GM19395 (cell line): Measurements from ENCODE around the gene NUBP2.

Experiments used
- ATAC-seq: cut with Tn5 transposase; IDR thresholded peaks from one replicate; pipeline ENCODE4 v1.9.1; 2021; ENCODE audit warnings: mild to moderate bottlenecking, moderate library complexity; ENCODE audit not compliant: unreplicated experiment

The NUBP2 gene, protein sequence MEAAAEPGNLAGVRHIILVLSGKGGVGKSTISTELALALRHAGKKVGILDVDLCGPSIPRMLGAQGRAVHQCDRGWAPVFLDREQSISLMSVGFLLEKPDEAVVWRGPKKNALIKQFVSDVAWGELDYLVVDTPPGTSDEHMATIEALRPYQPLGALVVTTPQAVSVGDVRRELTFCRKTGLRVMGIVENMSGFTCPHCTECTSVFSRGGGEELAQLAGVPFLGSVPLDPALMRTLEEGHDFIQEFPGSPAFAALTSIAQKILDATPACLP

DNA sequence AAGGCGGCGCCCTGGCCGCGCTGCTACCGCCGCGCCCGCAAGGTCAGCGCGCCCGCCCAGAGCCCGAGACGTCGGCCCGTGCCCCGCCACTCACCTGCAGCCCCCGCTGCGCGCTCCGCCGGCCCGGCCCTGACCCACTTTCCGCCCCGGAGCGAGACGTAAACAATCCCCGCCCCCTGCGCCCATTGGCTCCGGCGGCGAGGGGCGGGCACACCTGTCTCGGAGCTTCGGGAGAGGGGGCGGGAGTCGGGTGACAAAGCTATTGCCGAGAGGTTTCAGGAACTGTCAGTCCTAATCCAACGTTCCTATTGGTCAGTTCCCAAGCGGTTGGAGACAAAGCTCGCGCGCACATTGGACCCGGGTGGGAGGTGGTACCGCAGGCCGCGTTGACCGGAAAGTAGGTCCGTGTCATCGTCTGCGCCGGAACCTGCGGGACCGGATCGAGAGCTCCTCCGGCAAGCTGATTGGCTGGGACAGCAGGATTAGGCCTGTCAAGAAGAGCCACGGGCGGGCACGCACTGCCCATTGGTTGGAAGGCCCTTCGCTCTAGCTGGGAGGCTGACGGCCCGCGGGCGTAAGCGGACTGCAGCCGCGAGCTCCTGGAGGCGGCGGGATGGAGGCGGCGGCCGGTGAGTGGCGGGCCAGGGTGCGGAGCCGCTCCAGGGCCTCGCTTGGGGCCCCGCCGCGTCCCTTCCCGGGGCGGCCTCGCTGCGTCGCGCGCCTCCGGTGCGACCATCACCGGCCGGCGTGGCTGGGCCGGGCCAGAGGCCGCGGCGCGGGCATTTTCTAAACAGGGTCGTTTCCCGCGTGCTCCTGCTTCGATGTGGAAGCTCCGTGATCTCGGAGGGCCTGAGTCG is at the start of gene NUBP2, which contains the start of gene SPSB3:
NUBP2 (plus strand) TSS at position 553 of the 857 bp plus-strand sequence; CDS start at position 614, 61 bp downstream.
SPSB3 (minus strand) TSS at position 164 of the 857 bp plus-strand sequence. CDS start 1,088 bp downstream, outside the sequence.
- ATAC-seq, result peak; percentile 84

DNA sequence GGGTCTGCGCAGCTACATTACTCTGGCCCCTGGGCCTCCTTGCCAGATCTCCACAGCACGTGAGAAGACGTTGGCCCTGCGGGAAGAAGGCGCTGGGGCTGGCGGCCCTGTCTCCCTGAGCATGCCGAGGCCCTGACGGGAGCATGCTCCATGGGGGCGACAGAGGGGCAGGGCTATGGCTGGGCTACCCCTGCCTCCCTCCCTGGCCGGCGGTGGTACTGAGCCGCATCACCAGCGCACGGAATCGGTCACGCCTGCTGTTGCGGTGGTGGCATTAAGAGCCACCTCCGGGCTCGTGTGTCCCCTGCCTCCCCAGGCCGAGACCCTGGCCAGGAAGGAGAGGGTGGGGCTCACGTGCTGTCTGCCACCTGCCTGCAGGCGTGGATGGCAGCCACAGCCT is 48.6 kb upstream of the NUBP2 start:
- no peak for ATAC-seq

DNA sequence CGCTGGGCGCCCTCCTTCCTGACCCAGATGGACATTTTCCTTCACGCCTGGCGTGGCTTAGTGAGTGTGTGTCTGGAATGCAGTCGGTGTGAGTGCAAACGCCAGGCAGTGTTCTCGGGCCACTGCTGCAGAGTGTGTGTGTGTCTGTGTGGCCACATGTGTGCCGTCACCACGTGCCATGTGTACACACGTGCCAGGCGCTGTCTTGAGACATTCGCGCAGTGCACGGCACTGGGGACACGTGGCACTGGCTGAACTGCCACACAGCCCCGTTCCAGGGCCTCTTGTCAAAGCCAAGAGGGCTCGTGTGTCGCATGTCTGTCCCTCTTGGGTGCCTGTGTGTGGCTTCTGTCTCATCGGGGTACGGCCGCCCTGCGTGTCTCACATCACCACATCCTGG is 47.9 kb upstream of the NUBP2 start:
- ATAC-seq, result no peak

DNA sequence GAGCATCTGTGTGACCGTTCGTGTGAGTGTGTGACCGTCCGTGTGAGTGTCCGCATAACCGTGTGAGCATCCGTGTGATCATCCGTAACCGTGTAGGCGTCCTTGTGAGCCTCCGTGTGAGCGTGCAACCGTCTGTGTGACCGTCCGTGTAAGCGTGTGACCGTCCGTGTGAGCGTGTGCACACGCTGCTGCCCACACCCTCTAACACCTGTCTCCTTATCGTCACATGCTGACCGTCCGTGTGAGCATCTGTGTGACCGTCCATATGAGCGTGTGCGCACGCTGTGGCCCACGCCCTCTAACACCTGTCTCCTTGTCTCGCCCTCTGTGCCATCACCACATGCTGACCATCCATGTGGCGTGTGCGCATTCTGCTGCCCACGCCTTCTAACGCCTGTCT is 42.5 kb upstream of the NUBP2 start:
- no peak for ATAC-seq

DNA sequence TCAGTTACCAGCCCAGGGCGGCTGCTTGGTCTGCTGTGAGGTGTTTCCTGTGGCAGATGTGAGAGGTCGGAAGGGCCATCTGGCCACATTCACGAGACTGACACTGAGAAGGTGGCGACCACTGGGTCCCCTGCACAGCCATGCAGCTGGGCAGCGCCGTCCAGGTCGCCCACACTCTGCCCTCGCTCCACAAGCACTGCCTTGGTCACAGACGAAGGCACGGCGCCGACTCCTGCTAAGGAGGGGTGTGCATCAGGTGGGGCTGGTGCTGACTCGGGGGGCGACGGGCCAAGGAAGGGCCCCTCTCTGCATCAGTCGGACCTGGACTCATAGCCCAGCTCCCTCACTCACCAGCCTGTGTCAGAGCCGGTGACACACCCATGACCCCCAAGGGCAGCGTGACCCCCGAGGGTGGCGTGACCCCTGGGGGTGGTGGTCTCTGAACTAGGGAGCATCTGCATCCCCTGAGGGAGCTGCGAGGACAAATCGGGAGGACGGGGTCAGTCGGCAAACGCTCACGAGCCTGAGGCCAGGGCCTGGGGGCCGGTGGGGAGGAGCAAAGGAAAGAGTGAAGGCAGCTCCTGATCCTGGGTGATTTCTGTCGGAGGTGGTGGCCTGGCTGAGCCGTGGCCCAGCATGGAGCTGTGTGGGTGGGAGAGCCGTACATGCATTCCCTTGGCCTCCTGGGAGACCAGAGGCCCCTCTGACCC is 41.8 kb upstream of the NUBP2 start:
- ATAC-seq, result no peak

DNA sequence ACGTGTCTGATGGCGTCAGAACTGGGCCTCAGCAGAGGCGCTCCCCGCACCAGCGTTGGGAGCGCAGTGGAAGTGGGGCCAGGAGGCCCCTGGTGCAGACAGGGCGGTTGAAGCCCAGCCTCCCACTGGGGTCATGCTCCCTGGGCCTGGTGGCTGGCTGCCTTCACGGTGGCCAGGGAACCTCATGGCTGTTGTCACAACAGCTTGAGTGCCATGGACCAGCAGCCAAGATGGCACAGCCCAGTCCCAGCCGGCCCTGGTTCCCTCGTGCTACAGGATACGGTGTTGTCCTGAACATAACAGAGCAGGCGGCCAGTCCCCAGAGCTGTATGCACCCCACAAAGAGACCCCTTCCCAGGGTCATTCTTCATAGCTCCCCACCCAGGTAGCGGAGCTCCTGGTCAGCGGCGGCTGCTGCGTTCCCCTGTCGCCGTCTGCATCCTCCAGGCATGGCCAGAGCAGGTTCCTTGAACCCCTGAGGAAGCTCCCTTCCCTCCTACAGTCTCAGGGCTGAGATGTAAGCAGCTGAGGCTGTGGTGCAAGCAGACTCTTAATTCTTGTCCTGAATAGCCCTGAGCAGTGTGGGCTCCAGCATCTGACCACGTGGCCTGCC is 41.1 kb upstream of the NUBP2 start:
- ATAC-seq, result no peak

DNA sequence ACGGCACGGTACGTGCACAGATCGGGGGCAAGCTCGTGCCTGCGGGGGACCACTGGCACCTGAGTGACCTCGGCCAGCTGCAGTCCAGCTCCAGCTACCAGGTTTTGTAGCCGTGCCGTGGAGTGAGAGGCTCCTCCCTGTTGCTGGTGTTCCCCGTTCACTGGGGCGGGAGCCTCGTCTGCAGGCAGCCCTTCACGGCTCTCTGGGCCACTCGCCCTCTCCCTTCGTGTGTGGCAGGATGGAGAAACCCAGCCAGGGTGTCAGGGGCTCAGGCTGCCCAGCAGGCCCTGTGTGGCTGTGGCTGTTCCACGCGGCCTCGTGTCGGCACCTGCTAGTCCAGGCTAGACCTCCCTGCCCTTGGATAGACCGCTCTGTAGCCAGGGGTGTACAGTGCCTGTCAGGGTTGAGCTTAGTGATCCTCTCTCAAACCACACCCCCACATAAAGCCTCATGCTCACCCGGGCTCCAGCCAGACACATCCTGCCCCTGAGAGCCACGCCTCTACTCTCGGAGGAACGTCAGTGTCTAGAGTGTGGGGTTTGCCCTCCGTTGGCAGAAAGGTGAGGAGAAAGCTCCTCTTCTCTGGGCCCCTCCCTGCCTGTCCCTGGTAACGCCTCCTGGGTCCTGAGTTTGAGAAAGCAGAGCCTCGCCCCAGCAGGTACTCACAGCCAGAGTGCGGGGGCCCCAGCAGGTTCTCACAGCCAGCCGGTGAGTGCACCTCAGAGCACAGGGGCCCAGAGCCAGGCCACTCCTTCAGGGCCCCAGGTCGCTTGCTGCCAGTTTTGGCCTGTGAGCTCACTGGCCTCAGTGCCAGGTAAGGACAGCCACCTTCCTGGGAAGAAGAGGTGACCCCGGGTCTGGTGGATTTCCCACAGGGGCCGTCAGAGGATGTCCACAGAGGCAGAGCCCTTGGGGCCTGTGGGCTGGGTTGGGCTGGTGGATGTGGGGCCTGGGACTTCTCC is 39.1 kb upstream of the NUBP2 start:
- no peak for ATAC-seq

DNA sequence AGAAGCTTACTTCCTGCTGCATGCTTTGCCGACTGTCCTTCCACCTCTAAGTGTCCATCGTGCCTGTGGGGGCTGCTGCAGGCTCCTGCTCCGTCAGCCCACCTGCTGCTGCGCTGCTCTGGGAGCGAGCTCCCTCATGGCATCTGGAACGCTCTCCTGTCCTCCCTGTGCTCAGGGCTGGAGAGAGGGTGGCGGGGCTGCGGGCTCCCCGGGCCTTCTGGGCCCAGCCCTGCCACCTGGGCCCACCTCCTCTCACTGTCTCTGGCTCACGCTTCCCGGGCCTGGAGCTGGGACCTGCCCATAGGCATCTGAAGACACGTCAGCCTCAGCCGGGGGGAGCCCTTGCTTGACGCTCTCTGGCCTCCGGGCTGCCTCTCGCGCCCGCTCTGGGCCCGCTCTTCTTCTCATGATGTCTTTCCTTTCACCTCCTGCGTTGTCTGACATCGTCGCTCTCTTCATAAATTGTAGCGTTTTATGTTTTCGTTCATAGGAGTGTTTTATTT is 38.4 kb upstream of the NUBP2 start:
- ATAC-seq, result no peak

DNA sequence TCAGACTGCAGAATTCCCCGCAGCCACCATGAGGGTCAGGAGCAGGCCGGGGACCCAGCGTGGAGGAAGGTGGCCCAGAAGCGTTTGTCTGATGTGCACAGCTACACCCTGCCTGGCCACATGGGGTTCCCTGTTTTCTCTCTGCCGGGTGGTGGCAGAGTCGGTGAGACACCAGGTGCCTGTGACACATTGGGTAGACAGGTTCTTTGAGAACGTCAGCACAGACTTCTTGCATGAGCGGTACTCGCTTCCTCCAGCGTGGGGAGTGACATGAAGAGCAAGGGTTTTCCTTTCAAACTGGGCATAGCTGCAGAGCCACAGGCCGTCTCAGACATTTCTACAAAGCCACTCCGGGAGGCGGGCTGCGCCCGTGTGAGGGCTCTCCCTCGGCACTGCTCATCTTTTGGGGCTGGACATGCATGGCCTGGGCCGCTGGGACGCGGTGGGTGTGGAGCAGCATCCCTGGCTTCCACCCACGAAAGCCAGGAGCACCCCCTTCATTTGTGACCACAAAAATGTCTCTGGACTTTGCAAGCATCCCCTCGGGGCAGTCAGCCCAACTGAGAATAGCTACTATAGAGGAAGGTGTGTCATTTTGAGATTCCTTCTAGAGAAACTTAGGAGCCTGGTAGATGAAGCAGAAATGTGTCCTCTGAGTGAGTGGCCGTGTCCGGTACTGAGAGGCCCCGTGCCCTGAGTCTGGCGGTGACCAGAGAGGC is 37.4 kb upstream of the NUBP2 start:
- ATAC-seq, result no peak

DNA sequence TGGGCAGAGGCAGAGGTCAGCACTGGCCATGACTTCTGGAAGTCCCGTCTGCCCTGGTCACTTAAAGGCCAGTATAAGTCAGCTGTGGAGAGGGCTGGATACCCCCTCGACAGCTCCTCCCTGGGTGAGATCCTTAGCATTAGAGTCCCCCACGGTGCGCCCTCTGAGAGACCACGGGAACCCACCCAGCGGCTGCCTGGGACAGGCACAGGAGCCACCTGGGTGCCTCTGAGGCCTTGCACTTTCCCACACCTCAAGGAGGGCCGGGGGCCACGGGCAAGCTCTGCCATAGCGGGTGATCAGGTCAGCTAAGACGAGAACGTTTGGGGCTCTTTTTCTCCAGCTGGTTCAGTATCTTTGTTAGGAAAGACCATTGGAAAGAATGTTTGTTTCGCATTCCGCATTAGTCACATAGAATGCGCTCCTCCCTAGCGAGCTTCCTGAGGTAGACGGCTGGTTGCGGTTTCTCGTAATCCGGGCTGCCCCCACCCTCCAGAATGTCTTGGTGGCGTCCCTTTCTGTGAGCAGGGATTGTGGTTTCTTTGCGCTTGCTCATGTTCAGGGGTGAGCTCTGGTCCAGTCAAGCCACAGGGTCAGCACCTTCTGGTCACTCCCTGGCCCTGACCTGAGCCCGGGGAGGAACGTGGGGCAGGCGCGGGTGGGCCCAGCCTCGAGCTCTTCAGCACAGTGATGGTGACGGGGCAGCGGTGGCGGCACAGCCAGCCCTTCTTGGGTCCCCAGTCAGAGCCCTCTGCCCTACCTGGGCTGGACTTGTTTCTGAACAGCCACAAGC is 36.7 kb upstream of the NUBP2 start:
- ATAC-seq, result no peak

DNA sequence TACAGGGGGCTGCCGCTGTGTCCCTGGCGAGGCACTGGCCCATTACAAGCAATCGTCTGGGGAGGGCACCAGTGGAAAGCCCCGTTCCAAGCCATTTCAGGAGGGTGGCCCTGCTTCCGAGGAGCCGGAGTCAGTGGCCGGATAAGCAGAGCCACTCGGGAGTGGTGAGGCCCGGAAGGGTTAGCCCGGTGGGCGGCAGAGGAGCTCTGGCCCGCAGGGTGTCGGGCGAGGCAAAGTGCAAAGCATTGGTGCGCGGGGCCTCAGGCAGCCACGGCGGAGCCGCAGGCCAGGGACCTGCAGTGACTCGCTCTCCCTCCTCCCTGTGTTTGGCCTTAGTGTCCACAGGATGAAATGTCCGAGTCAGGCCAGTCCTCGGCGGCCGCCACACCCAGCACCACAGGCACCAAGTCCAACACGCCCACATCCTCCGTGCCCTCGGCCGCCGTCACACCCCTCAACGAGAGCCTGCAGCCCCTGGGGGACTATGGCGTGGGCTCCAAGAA is 36.0 kb upstream of the NUBP2 start:
- no peak for ATAC-seq

DNA sequence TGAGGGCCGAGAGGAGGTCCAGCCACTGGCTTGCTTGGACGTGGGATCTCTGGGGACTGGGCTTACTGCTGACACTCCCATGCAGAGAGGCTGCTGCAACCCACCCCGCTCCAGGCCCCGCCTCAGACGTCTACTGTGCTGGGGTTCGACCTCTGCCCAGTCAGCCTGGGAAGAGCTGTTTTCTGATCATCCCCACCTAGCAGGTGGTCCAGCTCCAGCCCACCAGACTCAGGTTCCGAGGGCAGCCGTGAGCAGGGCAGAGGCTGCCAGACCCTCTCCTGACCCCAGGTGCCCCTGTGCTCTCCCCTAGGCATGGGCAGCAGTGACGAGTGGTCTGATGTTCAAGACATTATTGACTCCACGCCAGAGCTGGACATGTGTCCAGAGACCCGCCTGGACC is 34.8 kb upstream of the NUBP2 start:
- no peak for ATAC-seq

DNA sequence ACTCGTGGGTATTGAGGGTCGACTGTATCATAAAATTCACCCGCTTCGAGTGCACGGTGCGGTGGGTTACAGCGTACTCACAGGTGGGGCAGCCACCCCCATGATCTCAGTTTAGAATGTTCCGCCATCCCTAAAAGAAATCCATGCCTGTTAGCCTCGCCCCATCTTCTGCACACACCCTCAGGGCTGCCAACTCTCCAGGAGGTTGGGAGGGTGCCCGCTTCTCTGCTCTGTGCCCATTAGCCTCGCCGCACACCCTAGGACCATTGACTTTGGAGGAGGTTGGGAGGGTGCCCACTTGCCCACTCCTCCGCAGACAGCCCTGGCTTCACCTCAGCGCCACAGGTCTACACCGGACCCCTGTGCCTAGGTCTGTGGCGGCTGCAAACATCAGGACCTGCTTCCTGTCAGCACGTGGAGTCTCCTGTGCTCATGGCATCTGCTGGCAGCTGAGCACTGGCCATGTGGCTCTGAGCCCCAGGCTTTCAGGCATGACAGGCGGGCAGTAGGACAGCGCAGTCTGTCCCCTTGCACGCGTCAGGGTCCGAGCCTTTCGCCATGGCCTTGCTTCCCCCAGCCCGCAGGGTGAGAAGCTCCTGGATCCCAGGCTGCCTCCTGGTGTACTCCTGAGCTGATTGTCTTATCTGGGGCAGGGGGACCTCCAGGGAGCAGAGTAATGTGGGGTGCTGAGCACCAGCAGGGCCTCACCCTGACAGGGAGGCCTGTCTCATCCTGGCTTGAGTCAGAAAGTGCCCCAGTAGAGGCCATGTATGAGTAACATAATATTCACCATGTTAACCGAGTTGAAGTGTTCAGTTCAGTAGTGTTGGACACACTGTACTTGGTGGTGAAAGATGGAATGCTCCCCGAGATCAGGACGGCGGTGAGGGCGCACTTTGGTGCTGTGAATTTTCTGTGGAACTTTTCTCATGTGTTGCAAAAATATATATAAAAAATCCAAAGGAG is 33.3 kb upstream of the NUBP2 start:
- ATAC-seq, result no peak

DNA sequence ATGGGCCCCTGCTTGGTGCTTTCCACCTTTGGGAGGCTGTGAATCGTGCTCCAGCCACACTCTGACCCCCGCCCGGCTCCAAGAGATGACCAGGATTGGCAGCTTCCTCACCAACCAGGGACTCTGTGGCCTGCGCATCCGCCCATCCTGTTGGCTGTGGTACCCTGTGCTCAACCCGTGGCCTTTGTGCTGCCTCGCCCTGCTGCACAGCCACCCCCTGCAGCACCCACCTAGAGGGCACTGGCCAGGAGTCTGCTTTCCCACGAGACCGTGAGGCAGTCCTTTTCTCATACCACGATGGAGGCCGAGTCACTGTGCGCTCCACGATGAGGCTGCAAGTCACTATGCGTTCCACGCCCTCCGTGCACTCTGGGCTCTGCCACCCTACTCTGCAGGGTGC is 30.8 kb upstream of the NUBP2 start:
- ATAC-seq, result no peak

DNA sequence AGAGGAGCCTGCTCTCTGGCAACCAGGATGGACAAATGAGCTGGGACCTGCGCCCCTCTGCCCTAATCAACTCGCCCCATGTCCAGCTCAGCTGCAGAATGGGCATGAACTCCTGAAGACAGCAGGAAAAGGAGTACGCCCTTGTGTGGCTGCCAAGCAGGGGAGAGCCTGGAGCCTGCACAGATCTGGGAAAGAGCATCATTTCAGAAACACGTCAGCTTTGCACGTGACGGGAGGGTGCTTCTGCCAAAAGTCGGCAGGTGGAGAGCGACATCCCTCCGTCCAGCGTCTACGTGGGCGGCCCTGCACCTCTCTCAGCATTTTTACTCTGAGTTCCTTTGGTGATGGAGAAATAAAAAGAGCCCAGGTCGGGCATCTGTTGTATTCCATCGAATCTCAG is 29.9 kb upstream of the NUBP2 start:
- ATAC-seq, result no peak

DNA sequence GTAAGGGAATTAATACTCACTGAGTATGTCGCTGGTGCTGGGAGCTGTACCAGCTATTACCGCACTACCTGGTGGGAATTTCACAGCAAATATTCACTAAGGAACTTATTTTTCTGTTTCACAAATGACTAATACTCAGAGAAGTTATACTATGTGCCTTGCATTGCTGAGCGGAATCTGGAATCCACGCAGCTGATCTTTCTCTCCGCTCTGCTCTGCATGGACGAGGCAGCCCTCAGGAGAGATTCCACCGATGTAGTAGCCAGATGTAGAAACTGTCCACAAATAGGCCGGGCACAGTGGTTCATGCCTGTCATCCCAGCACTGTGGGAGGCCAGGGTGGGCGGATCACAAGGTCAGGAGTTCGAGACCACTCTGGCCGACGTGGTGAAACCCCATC is 28.6 kb upstream of the NUBP2 start:
- no peak for ATAC-seq
